ELR (cell line): Measurements from ENCODE around the gene BRCA1.
A peak's percentile ranks its signal among the peaks of the same experiment; 100 is the strongest.
"Not testable (repeated sequence)": the region's sequence is repeated elsewhere in the genome, so short reads cannot be mapped to it uniquely, and the experiment has no call there.

ENCODE experiments used
- DNase-seq: peaks from one replicate; pipeline ENCODE4 v3.0.0-alpha.2; 2015; ENCODE audit warnings: low read depth

The BRCA1 gene

DNA sequence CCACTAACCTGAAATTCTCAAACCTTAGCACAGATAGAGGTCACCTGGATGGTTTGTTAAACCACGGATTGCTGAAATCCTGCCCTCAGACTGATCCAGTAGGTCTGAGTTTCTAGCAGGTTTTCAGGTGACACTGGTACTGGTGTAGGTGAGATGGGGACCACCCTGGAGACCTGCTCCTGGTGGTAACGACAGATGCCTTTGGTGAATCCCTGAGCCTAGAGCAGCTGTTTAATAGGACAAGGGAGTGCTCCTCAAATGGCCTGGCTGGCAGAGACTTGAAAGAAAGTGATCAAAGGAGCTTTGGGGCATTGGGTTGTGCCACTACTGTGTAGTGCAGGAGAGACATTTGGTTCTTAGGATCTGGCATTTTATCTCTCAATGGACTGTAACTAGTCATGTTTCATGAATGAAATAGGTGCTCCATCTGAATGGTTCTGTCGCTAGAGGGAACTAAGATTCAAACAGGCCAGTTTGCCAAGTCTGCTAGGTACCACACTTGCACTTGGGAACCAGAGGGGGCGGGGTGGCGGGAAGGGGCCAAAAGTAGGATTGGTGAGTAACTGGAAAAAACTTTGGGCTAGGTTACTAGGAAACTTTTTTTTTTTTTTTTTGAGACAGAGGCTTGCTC lies 121.5 kb downstream of the BRCA1 start:
- DNase-seq: peak; percentile 92

DNA sequence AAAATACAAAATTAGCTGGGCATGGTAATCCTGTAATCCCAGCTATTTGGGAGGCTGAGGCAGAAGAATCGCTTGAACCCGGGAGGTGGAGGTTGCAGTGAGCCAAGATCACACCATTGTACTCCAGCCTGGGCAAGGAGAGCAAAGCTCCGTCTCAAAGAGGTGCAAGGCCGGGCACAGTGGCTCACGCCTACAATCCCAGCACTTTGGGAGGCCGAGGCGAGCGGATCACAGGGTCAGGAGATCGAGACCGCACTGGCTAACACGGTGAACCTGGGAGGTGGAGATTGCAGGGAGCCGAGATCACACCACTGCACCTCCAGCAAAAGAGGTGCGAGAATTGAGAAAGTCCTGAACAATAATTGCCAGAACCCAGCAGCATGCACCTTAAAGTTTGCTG lies 124.3 kb downstream of the BRCA1 start:
- not testable (repeated sequence) for DNase-seq

DNA sequence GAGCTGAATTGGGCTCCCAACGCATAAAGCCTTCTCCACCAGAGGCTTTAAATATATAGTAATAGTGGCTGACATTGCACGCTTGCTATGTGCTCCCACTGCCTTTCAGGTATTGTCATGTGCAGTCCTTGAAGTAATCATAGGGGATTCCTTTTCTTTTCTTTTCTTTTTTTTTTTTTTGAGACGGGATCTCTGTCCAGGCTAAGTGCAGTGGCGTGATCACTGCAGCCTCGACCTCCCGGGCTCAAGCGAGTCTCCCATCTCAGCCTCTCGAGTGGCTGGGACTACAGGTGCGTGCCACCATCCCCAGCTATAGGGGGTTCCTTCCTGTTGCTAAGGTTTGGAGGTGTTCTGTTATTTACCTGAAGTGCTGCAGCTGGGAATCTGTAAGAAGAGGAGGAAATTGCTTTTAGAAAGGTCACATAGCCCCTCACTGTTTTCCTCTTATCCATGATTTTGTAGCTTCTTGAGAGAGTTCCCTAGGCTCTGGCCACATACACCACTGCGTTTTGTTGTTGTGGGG lies 126.1 kb downstream of the BRCA1 start:
- DNase-seq: no peak

DNA sequence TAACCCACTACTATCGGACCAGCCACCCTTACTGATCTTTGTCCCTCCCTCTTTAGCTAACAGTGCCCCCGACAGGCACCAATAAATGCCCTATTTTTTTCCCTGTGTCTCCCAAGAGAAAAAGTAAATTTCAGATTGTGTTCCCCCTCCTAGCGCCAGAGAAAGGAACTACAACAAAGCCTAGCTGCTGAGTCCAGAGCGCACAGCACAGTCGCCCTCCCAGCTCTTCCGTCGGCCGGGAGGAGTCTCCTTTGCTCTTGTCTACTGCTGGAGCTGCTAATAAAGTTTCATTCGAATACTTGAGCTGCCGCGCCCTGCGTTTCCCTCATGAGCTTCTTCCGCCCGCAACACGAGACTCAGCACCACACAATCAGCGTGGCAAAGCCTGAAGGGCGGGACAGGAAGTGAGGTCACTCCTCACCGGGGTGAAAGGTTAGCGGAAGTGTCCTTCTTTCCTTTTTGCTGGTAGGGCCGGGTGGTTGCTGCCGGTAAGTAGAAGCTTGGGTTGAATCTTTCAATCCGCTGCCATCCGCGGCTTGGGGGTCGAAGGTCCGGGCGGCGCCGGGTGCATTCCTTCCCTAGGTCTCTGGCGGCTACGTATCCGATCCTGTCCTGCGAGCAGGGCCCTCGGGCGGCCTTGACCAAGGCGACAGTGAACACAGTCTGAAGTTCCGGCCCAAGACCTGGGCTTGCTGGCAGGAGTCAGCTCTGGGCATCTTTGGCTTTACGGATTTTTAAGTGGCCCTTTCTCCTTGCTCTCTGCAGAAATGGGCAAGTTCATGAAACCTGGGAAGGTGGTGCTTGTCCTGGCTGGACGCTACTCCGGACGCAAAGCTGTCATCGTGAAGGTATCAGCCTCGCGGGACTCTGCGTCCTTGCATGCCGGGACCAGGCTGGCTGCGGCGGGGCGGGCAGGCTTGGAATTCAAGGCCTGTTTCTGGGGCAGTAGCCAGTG lies 126.9 kb downstream of the BRCA1 start, which contains the start of gene RPL27:
Gene RPL27 (plus strand): TSS at position 436 of the 955 bp plus-strand sequence. CDS start 332 bp downstream, at position 768.
- DNase-seq: peak; percentile 100

DNA sequence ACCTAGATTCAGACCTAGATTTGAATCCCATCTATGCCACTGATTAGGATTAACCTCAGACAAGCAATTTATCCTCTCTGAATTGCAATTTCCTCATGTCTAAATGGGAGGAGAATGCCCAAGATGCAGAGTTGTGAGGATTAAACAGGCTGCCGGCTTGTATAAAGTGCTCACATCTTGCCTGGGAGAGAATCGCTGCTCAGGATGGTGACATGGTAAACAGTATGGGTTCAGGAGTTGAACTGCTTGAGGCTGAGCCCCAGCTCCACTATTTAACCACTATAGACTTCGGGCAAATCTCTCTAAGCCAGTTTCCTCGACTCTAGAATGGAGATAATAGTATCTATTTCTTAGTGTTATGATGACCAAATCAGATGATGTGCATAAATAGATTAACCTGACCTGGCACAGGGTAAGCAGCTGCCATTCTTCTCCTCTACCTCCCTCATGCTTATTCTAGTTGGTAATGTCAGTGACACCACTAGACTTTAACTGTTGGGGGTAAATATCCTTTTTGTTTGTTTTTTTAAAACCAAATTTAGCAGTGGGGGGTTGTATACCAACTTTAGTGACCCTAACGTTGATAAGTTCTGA lies 127.7 kb downstream of the BRCA1 start:
- DNase-seq: no peak
